GM18861 (cell line): ENCODE data around the gene AMBN.

Experiments used
- ATAC-seq: cut with Tn5 transposase; IDR thresholded peaks from one replicate; pipeline ENCODE4 v1.9.1; 2021; ENCODE audit not compliant: unreplicated experiment

AMBN gene

GRCh38 chr4:70591955-70592582 lies at the start of gene AMBN:
Gene AMBN (plus strand): TSS chr4:70592256. CDS start chr4:70592359, 103 bp downstream.
- no peak for ATAC-seq

- peak; percentile 79 for ATAC-seq
These were observed 47.7 kb upstream of the AMBN start for GRCh38 chr4:70544279-70544868.

GRCh38 chr4:70556856-70557255 lies 35.2 kb upstream of the AMBN start:
- no peak for ATAC-seq

GRCh38 chr4:70559211-70559830 lies 32.7 kb upstream of the AMBN start:
- peak; percentile 56 for ATAC-seq

- no peak for ATAC-seq
These were observed 32.1 kb upstream of the AMBN start for GRCh38 chr4:70559924-70560323.

GRCh38 chr4:70564033-70564432 lies 28.0 kb upstream of the AMBN start:
- no peak for ATAC-seq

- no peak for ATAC-seq
These were observed 21.3 kb upstream of the AMBN start for GRCh38 chr4:70570796-70571195.

GRCh38 chr4:70571772-70572171 lies 20.3 kb upstream of the AMBN start:
- ATAC-seq = no peak

- ATAC-seq = no peak
These were observed 16.1 kb upstream of the AMBN start for GRCh38 chr4:70575964-70576363.

GRCh38 chr4:70577220-70577927 lies 14.7 kb upstream of the AMBN start:
- no peak for ATAC-seq

GRCh38 chr4:70581980-70582379 lies 10.1 kb upstream of the AMBN start:
- no peak for ATAC-seq

- no peak for ATAC-seq
These were observed 7.9 kb upstream of the AMBN start for GRCh38 chr4:70583952-70584834.

GRCh38 chr4:70586841-70587240 lies 5.2 kb upstream of the AMBN start:
- ATAC-seq = no peak

GRCh38 chr4:70589785-70590184 lies 2.3 kb upstream of the AMBN start:
- peak; percentile 98 for ATAC-seq

- no peak for ATAC-seq
These were observed 2.1 kb downstream of the AMBN start for GRCh38 chr4:70594196-70594595.

- ATAC-seq = no peak
These were observed 8.2 kb downstream of the AMBN start for GRCh38 chr4:70600305-70600704.

GRCh38 chr4:70600977-70601376 lies 8.9 kb downstream of the AMBN start:
- no peak for ATAC-seq

GRCh38 chr4:70601422-70602039 lies 9.5 kb downstream of the AMBN start:
- ATAC-seq = peak; percentile 97

- no peak for ATAC-seq
These were observed 11.8 kb downstream of the AMBN start for GRCh38 chr4:70603856-70604255.

GRCh38 chr4:70606459-70606858 lies 14.4 kb downstream of the AMBN start:
- ATAC-seq = no peak
